Measurements from ENCODE around the gene PACSIN3. TPM values are rescaled to one million over a fixed set of nuclear protein-coding genes. Genes with fewer than 3 reads are reported as not detected.

The PACSIN3 gene
- total and polyA plus RNA-seq, 2 donors (not counting 3 experiments of a cell fraction or from before 2014, with no cell fraction given) = 15.2 to 27.2 TPM

- intact Hi-C loops (cut with micrococcal nuclease) (loop anchor here (2.0 kb wide), 2 partner anchors 29 to 39 kb away; partner anchors contain the start of gene PACSIN3), dilution Hi-C loops (cut with MboI; ENCODE audit: extremely low pct_ligation_motif_present, low sequenced_read_pairs) (no loop called here)
- Histone ChIP-seq H3K79me2 (ENCODE audit: control insufficient read depth, insufficient read depth, low read length) (peaks cover 34% of the 10 kb centered on the region), H3K9me1 (replicated peaks; ENCODE audit: control insufficient read depth, extremely low read depth, insufficient read depth, low read length) (no peaks in the 10 kb centered on the region), H3K4me2 (ENCODE audit: insufficient read depth, low read length) (peak overlapping the region; percentile 85), H4K20me1 (replicated peaks; ENCODE audit: control insufficient read depth, extremely low read depth, insufficient read depth, low read length) (no peaks in the 10 kb centered on the region), H3K4me1 (ENCODE audit: control insufficient read depth, extremely low read depth, insufficient read depth, low read length) (peaks cover 37% of the 10 kb centered on the region), H3K9ac (replicated peaks; ENCODE audit: extremely low read depth, insufficient read depth, low read length) (peak overlapping the region; percentile 93), H2AFZ (ENCODE audit: low read depth, low read length) (no peak overlapping the region), H3K27me3 (ENCODE audit: control insufficient read depth in 2 of 2, insufficient read depth in 2 of 2, low read length in 2 of 2) (no peaks in the 10 kb centered on the region), H3K9me3 (replicated peaks; ENCODE audit: control insufficient read depth, insufficient read depth, low read length) (no peaks in the 10 kb centered on the region), H3K4me3 (replicated peaks in 1 of 3; ENCODE audit: insufficient read depth in 1 of 3, low read depth in 1 of 3, low read length in 3 of 3) (peak overlapping the region; percentile 58 to 80 (median 64)), H3K27ac (ENCODE audit: insufficient read depth, low read depth, low read length) (peak overlapping the region; percentile 87), H3K36me3 (ENCODE audit: control insufficient read depth in 2 of 2, extremely low read depth in 1 of 2, insufficient read depth in 2 of 2, low read length in 2 of 2) (no peaks in the 10 kb centered on the region)
- TSS peak; percentile 67 for BruUV-seq (replicated peaks)
- TF ChIP-seq MYC (IDR thresholded peaks at IDR 0.05; ENCODE audit: low read depth, low read length) (no peak), JUN (IDR thresholded peaks at IDR 0.05; ENCODE audit: borderline replicate concordance, insufficient read depth, insufficient read length, low read depth) (no peak), GATA2 (IDR thresholded peaks at IDR 0.05; ENCODE audit: insufficient read depth, insufficient read length, low read depth, low read length) (no peak), FOS (IDR thresholded peaks at IDR 0.05; ENCODE audit: borderline replicate concordance, insufficient read depth, low read length) (no peak), POLR2AphosphoS5 (IDR thresholded peaks at IDR 0.05; ENCODE audit: insufficient read depth, low read depth, low read length) (no peak), MAX (IDR thresholded peaks at IDR 0.05; ENCODE audit: insufficient read depth, insufficient read length) (no peak), EZH2 (IDR thresholded peaks at IDR 0.05; ENCODE audit: borderline replicate concordance, low read depth, low read length, severe bottlenecking) (no peak), CTCF (IDR thresholded peaks at IDR 0.05; ENCODE audit: extremely low read depth in 1 of 2, insufficient read depth in 1 of 2, low read depth in 1 of 2, low read length in 2 of 2) (no peak), POLR2A (IDR thresholded peaks at IDR 0.05; ENCODE audit: low read depth, low read length) (no peak)
- DNase-seq (ENCODE audit: low read depth, low spot score) (no peak), FAIRE-seq (no peak)
- CTCF ChIA-PET = interaction anchor here (0.5 to 3.6 kb wide), 14 partner anchors 11 to 140 kb away, joined by 3 to 19 read pairs (median 8); partner anchors contain the start of gene ACP2
- POLR2A ChIA-PET = interaction anchor here (1.4 to 2.4 kb wide), 4 partner anchors 11 to 33 kb away, joined by 5 to 15 read pairs (median 7); partner anchors contain the start of gene ACP2
Observed at GRCh38 chr11:47215366-47215910, 29.2 kb upstream of the PACSIN3 start.

Data from endothelial cell of umbilical vein (primary cell).